ENCODE data around the gene DBF4B. TPM values are rescaled to one million over a fixed set of nuclear protein-coding genes. Genes with fewer than 3 reads are reported as not detected.

DBF4B gene
- total and polyA plus RNA-seq, 10 of the 15 experiments (the other 5 are each of a cell fraction or from before 2014, with no cell fraction given) = 2.4 to 24.6 (median 16.9) TPM

DNA sequence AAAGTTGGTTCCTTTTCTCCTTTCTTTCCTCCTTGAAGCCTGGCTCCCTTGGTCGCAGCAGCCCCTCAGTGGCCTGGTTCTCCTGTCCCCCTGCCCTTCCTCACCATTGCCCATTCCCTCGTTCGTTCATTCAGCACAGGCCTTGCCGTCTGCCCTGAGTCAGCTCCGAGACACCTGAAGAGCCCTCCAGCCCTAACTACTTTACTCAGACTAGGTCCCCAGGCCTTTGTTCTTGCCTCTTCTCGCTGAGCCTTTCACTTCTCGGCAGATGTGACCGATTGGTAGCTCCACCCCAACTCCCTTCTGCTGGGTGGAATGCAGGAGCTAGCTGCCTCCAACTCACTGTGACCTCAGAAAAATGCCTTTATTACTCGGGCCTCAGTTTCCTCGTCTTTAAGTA lies 43.3 kb downstream of the DBF4B start:
- Histone ChIP-seq H3K9ac (ENCODE audit: control insufficient read depth, insufficient read depth, low read length) (no peak overlapping the region), H2AFZ (ENCODE audit: control insufficient read depth, low read depth, low read length) (no peak overlapping the region), H3K36me3 (ENCODE audit: control insufficient read depth in 2 of 2, insufficient read depth in 2 of 2, low read length in 1 of 2) (peaks cover 4 to 14% of the 10 kb centered on the region in 2 experiments), H3K4me2 (ENCODE audit: control insufficient read depth, insufficient read depth) (no peak overlapping the region), H3K27me3 (replicated peaks in 1 of 2; ENCODE audit: control insufficient read depth in 2 of 2, insufficient read depth in 2 of 2, low read length in 1 of 2) (no peaks in the 10 kb centered on the region), H3K9me3 (replicated peaks; ENCODE audit: control insufficient read depth, insufficient read depth, low read length) (no peaks in the 10 kb centered on the region), H4K20me1 (ENCODE audit: control insufficient read depth, insufficient read depth) (no peaks in the 10 kb centered on the region), H3K79me2 (ENCODE audit: control insufficient read depth, insufficient read depth, low read length) (no peaks in the 10 kb centered on the region), H3K4me3 (no peak overlapping the region), H3K27ac (ENCODE audit: control insufficient read depth, insufficient read depth) (no peak overlapping the region), H3K4me1 (ENCODE audit: control insufficient read depth, insufficient read depth, low read length) (no peaks in the 10 kb centered on the region)
- WGBS (ENCODE audit: insufficient coverage, insufficient replicate concordance, low lambda C conversion rate, missing lambda C conversion rate) = 97% methylated on average over 10 of the region's 10 CpGs
- TF ChIP-seq, protein P1, sequence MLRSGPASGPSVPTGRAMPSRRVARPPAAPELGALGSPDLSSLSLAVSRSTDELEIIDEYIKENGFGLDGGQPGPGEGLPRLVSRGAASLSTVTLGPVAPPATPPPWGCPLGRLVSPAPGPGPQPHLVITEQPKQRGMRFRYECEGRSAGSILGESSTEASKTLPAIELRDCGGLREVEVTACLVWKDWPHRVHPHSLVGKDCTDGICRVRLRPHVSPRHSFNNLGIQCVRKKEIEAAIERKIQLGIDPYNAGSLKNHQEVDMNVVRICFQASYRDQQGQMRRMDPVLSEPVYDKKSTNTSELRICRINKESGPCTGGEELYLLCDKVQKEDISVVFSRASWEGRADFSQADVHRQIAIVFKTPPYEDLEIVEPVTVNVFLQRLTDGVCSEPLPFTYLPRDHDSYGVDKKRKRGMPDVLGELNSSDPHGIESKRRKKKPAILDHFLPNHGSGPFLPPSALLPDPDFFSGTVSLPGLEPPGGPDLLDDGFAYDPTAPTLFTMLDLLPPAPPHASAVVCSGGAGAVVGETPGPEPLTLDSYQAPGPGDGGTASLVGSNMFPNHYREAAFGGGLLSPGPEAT (IDR thresholded peaks at IDR 0.05; ENCODE audit: low read depth) = no peak
- no peak for TF ChIP-seq ZBED1 (IDR thresholded peaks at IDR 0.05; ENCODE audit: borderline replicate concordance)
- no peak for TF ChIP-seq NR2F1 (conservative IDR thresholded peaks at IDR 0.05)
- RAD21 ChIA-PET (ENCODE audit: unreplicated experiment) = no interaction called here
- SMC1A ChIA-PET (ENCODE audit: uncharacterized antibody, unreplicated experiment) = no interaction called here
- no peak for FAIRE-seq
- in situ Hi-C loops (cut with MboI) (no loop called here), intact Hi-C loops (cut with micrococcal nuclease; ENCODE audit: unreplicated experiment) (no loop called here)
- no peak for ATAC-seq
- POLR2A ChIA-PET = no interaction called here
- CTCF ChIA-PET = no interaction called here
- DNase-seq (ENCODE audit: low read depth, low spot score) = no peak
- BruUV-seq (replicated peaks) = no TSS peak

DNA sequence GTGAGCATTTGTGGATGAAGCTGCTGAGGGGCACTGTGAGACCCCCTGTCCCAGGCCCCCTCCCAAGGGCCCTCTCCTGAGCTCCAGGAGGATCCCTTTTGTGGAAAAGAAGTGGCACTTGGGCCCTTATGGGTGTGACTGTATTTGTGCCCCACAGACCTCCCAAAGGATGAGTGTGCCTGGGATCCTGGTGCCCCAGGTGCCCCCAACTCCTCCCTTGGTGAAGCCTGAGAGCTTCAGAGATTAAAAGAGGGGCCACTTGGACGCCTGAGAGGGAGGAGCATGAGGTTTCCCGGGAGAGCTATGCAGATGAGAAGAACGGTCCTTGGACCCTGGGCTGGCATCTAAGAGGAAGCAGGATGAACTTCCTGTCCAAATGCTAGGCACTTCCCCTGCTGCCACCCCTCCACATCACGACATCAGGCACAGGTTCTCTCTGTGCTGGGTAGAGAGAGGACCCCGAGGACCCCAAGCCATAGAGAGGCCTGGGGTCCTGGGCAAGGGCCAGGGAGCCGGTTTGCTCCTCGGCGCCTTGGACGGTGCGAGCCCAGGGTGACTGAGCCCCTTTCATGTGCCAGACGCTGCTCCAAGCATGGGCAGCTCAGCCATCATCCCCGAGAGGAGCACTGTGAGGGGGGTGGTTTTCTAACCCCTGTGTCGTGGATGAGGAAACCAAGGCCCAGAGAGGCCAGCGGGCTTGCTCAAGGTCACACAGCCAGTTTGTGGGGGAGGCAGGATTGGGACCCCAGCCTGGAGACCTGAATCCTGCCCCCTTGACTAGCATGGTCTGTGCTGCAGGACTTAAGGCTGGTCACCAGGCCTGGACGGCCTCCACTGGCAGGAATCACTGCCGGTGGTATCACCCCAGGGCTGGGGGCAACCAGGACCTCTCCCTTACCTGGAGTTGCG lies 44.7 kb downstream of the DBF4B start:
- Histone ChIP-seq H2AFZ (ENCODE audit: control insufficient read depth, low read depth, low read length) (no peak overlapping the region), H3K4me1 (ENCODE audit: control insufficient read depth, insufficient read depth, low read length) (no peaks in the 10 kb centered on the region), H3K9ac (ENCODE audit: control insufficient read depth, insufficient read depth, low read length) (no peak overlapping the region), H3K36me3 (ENCODE audit: control insufficient read depth in 2 of 2, insufficient read depth in 2 of 2, low read length in 1 of 2) (peaks cover 0 to 8% of the 10 kb centered on the region in 2 experiments), H3K4me2 (ENCODE audit: control insufficient read depth, insufficient read depth) (no peak overlapping the region), H3K4me3 (no peak overlapping the region), H3K27ac (ENCODE audit: control insufficient read depth, insufficient read depth) (no peak overlapping the region), H4K20me1 (ENCODE audit: control insufficient read depth, insufficient read depth) (no peaks in the 10 kb centered on the region), H3K79me2 (ENCODE audit: control insufficient read depth, insufficient read depth, low read length) (no peaks in the 10 kb centered on the region), H3K27me3 (replicated peaks in 1 of 2; ENCODE audit: control insufficient read depth in 2 of 2, insufficient read depth in 2 of 2, low read length in 1 of 2) (no peaks in the 10 kb centered on the region; a peak in 2 of 4 replicates), H3K9me3 (replicated peaks; ENCODE audit: control insufficient read depth, insufficient read depth, low read length) (no peaks in the 10 kb centered on the region)
- CTCF ChIA-PET = interaction anchor here (0.8 kb wide), 1 partner anchor 26 kb away, joined by 3 read pairs; no protein-coding TSS in a partner anchor
- FAIRE-seq = no peak
- 79% methylated on average over 17 of the region's 17 CpGs for WGBS (ENCODE audit: insufficient coverage, insufficient replicate concordance, low lambda C conversion rate, missing lambda C conversion rate)
- DNase-seq (ENCODE audit: low read depth, low spot score) = no peak
- RAD21 ChIA-PET (ENCODE audit: unreplicated experiment) = no interaction called here
- ATAC-seq = no peak
- no TSS peak for BruUV-seq (replicated peaks)
- SMC1A ChIA-PET (ENCODE audit: uncharacterized antibody, unreplicated experiment) = no interaction called here
- POLR2A ChIA-PET = interaction anchor here (0.6 kb wide), 1 partner anchor 24 kb away, joined by 3 read pairs; no protein-coding TSS in a partner anchor
- intact Hi-C loops (cut with micrococcal nuclease; ENCODE audit: unreplicated experiment) (no loop called here), in situ Hi-C loops (cut with MboI) (no loop called here)
- TF ChIP-seq STAT3 (IDR thresholded peaks at IDR 0.05; ENCODE audit: low read depth, low read length) (no peak), NFYA (IDR thresholded peaks at IDR 0.05; ENCODE audit: borderline replicate concordance, low read depth, low read length) (no peak), CREB1 (IDR thresholded peaks at IDR 0.05; ENCODE audit: low read depth) (no peak), TBL1XR1 (IDR thresholded peaks at IDR 0.05; ENCODE audit: low read depth, low read length) (no peak), BCL11A (IDR thresholded peaks at IDR 0.05; ENCODE audit: low read depth, low read length) (no peak), SRF (IDR thresholded peaks at IDR 0.05; ENCODE audit: low read depth in 2 of 2, low read length in 2 of 2) (no peak), YBX1 (IDR thresholded peaks at IDR 0.05) (no peak), HDAC2 (IDR thresholded peaks at IDR 0.05) (no peak), HDGF (IDR thresholded peaks at IDR 0.05) (no peak)
- TF ChIP-seq, protein P2, sequence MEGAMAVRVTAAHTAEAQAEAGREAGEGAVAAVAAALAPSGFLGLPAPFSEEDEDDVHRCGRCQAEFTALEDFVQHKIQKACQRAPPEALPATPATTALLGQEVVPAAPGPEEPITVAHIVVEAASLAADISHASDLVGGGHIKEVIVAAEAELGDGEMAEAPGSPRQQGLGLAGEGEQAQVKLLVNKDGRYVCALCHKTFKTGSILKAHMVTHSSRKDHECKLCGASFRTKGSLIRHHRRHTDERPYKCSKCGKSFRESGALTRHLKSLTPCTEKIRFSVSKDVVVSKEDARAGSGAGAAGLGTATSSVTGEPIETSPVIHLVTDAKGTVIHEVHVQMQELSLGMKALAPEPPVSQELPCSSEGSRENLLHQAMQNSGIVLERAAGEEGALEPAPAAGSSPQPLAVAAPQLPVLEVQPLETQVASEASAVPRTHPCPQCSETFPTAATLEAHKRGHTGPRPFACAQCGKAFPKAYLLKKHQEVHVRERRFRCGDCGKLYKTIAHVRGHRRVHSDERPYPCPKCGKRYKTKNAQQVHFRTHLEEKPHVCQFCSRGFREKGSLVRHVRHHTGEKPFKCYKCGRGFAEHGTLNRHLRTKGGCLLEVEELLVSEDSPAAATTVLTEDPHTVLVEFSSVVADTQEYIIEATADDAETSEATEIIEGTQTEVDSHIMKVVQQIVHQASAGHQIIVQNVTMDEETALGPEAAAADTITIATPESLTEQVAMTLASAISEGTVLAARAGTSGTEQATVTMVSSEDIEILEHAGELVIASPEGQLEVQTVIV (IDR thresholded peaks at IDR 0.05; ENCODE audit: borderline replicate concordance, partially characterized antibody) = no peak

Data from GM12878 (cell line).